Mucosa of stomach (tissue), 1 donor: ENCODE results near the gene RAPGEF4.

Source experiments
- H3K27me3 ChIP-seq: one replicate; pipeline ENCODE4 v1.7.0; 2013; ENCODE audit warnings: mild to moderate bottlenecking, low read length; ENCODE audit not compliant: control insufficient read depth, insufficient read depth
- H3K36me3 ChIP-seq: one replicate; pipeline ENCODE4 v1.7.0; 2013; ENCODE audit warnings: low read length; ENCODE audit not compliant: control insufficient read depth, insufficient read depth
- H3K4me1 ChIP-seq: one replicate; pipeline ENCODE4 v1.7.0; 2013; ENCODE audit warnings: mild to moderate bottlenecking, low read length; ENCODE audit not compliant: control insufficient read depth, insufficient read depth
- H3K4me3 ChIP-seq: one replicate; pipeline ENCODE4 v1.7.0; 2013; ENCODE audit warnings: low read length
- H3K9ac ChIP-seq: one replicate; pipeline ENCODE4 v1.7.0; 2013; ENCODE audit warnings: mild to moderate bottlenecking, low read length, moderate library complexity
- H3K9me3 ChIP-seq: one replicate; pipeline ENCODE4 v1.7.0; 2013; ENCODE audit warnings: mild to moderate bottlenecking, low read length, moderate library complexity; ENCODE audit not compliant: control insufficient read depth
- donor health status: Pancreatic carcinoma.

The RAPGEF4 gene

GRCh38 chr2:172813314-172813888 lies 77.8 kb downstream of the RAPGEF4 start:
- Histone ChIP-seq H3K36me3 (no peaks in the 10 kb centered on the region), H3K9ac (no peak overlapping the region), H3K4me1 (no peaks in the 10 kb centered on the region), H3K9me3 (no peaks in the 10 kb centered on the region), H3K27me3 (no peaks in the 10 kb centered on the region), H3K4me3 (no peak overlapping the region)

- Histone ChIP-seq H3K9ac (no peak overlapping the region), H3K4me1 (no peaks in the 10 kb centered on the region), H3K36me3 (no peaks in the 10 kb centered on the region), H3K9me3 (no peaks in the 10 kb centered on the region), H3K27me3 (no peaks in the 10 kb centered on the region), H3K4me3 (no peak overlapping the region)
These were observed 81.8 kb downstream of the RAPGEF4 start for GRCh38 chr2:172817411-172817810.

GRCh38 chr2:172819943-172820342 lies 84.3 kb downstream of the RAPGEF4 start:
- Histone ChIP-seq H3K4me3 (no peak overlapping the region), H3K9me3 (no peaks in the 10 kb centered on the region), H3K9ac (no peak overlapping the region), H3K36me3 (no peaks in the 10 kb centered on the region), H3K27me3 (peaks cover 4% of the 10 kb centered on the region), H3K4me1 (no peaks in the 10 kb centered on the region)

GRCh38 chr2:172821370-172822338 lies 86.0 kb downstream of the RAPGEF4 start:
- peaks cover 4% of the 10 kb centered on the region for H3K27me3 ChIP-seq
- H3K9me3 ChIP-seq: no peaks in the 10 kb centered on the region
- no peak overlapping the region for H3K9ac ChIP-seq
- no peaks in the 10 kb centered on the region for H3K36me3 ChIP-seq
- H3K4me1 ChIP-seq: no peaks in the 10 kb centered on the region
- no peak overlapping the region for H3K4me3 ChIP-seq

GRCh38 chr2:172822585-172822984 lies 86.9 kb downstream of the RAPGEF4 start:
- H3K27me3 ChIP-seq: peaks cover 4% of the 10 kb centered on the region
- H3K9me3 ChIP-seq: no peaks in the 10 kb centered on the region
- no peak overlapping the region for H3K4me3 ChIP-seq
- no peaks in the 10 kb centered on the region for H3K36me3 ChIP-seq
- H3K4me1 ChIP-seq: no peaks in the 10 kb centered on the region
- H3K9ac ChIP-seq: no peak overlapping the region

- no peaks in the 10 kb centered on the region for H3K9me3 ChIP-seq
- H3K9ac ChIP-seq: no peak overlapping the region
- H3K4me1 ChIP-seq: no peaks in the 10 kb centered on the region
- no peaks in the 10 kb centered on the region for H3K36me3 ChIP-seq
- H3K27me3 ChIP-seq: peaks cover 4% of the 10 kb centered on the region
- H3K4me3 ChIP-seq: no peak overlapping the region
These were observed 87.7 kb downstream of the RAPGEF4 start for GRCh38 chr2:172823261-172823850.

- Histone ChIP-seq H3K36me3 (no peaks in the 10 kb centered on the region), H3K4me3 (no peak overlapping the region), H3K9me3 (no peaks in the 10 kb centered on the region), H3K27me3 (peaks cover 4% of the 10 kb centered on the region), H3K4me1 (no peaks in the 10 kb centered on the region), H3K9ac (no peak overlapping the region)
These were observed 90.9 kb downstream of the RAPGEF4 start for GRCh38 chr2:172826522-172826921.

GRCh38 chr2:172829229-172829628 lies 93.6 kb downstream of the RAPGEF4 start:
- Histone ChIP-seq H3K4me3 (no peak overlapping the region), H3K27me3 (no peaks in the 10 kb centered on the region), H3K36me3 (no peaks in the 10 kb centered on the region), H3K9ac (no peak overlapping the region), H3K9me3 (no peaks in the 10 kb centered on the region), H3K4me1 (no peaks in the 10 kb centered on the region)

GRCh38 chr2:172830482-172830881 lies 94.8 kb downstream of the RAPGEF4 start:
- Histone ChIP-seq H3K9ac (no peak overlapping the region), H3K4me3 (no peak overlapping the region), H3K4me1 (no peaks in the 10 kb centered on the region), H3K27me3 (no peaks in the 10 kb centered on the region), H3K36me3 (no peaks in the 10 kb centered on the region), H3K9me3 (no peaks in the 10 kb centered on the region)

- H3K4me1 ChIP-seq: no peaks in the 10 kb centered on the region
- H3K36me3 ChIP-seq: no peaks in the 10 kb centered on the region
These were observed 98.3 kb downstream of the RAPGEF4 start for GRCh38 chr2:172833898-172834297.

GRCh38 chr2:172834881-172835280 lies 99.2 kb downstream of the RAPGEF4 start:
- no peak overlapping the region for H3K9ac ChIP-seq
- H3K4me3 ChIP-seq: no peak overlapping the region
- no peaks in the 10 kb centered on the region for H3K4me1 ChIP-seq
- no peaks in the 10 kb centered on the region for H3K9me3 ChIP-seq
- H3K27me3 ChIP-seq: no peaks in the 10 kb centered on the region
- H3K36me3 ChIP-seq: no peaks in the 10 kb centered on the region

More at GRCh38 chr2:172833898-172834297, 98.3 kb downstream of the RAPGEF4 start:
- Histone ChIP-seq H3K4me3 (no peak overlapping the region), H3K27me3 (no peaks in the 10 kb centered on the region), H3K9me3 (no peaks in the 10 kb centered on the region), H3K9ac (no peak overlapping the region)

- H3K36me3 ChIP-seq: no peaks in the 10 kb centered on the region
- no peaks in the 10 kb centered on the region for H3K27me3 ChIP-seq
- H3K9me3 ChIP-seq: no peaks in the 10 kb centered on the region
- no peak overlapping the region for H3K4me3 ChIP-seq
- H3K4me1 ChIP-seq: no peaks in the 10 kb centered on the region
- no peak overlapping the region for H3K9ac ChIP-seq
These were observed 100.7 kb downstream of the RAPGEF4 start for GRCh38 chr2:172836347-172836821.
